Stimulated activated CD8-positive, alpha-beta memory T cell treated with anti-CD3 and anti-CD28 coated beads, Interleukin-7, amount 100 ng/mL, for 4 hours (primary cell): ENCODE results near the gene PVALEF.

Source experiments
- DNase-seq, 2 donors: peaks; one replicate each; pipeline ENCODE4 v3.0.0-alpha.2; 2020; ENCODE audit warnings: low read depth in 2 of 2

PVALEF gene

GRCh38 chr17:81161972-81162371, 3.3 kb upstream of the PVALEF start:
- no peak for DNase-seq

DNA sequence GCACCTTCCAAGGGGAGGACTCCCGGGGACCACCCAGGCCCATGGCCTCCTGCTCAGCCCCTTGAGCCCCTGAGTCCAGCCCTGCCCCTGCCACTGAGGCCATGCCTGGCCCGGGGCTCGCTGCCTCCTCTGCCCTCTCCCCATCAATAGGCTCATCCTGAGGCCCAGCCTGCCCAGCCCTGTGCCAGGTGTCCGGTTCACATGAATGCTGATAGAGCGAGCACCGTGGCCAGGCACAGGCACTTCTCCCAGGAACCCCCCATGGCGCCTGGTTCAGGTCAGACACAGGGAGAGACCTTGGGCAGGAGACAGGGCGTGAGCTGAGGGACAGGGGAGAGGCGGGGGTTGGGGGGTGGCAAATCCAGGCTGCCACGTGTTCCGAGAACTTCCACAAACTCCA, 2.8 kb upstream of the PVALEF start:
- no peak for DNase-seq

- no peak for DNase-seq
These were observed 2.1 kb upstream of the PVALEF start for GRCh38 chr17:81163051-81163695.

DNA sequence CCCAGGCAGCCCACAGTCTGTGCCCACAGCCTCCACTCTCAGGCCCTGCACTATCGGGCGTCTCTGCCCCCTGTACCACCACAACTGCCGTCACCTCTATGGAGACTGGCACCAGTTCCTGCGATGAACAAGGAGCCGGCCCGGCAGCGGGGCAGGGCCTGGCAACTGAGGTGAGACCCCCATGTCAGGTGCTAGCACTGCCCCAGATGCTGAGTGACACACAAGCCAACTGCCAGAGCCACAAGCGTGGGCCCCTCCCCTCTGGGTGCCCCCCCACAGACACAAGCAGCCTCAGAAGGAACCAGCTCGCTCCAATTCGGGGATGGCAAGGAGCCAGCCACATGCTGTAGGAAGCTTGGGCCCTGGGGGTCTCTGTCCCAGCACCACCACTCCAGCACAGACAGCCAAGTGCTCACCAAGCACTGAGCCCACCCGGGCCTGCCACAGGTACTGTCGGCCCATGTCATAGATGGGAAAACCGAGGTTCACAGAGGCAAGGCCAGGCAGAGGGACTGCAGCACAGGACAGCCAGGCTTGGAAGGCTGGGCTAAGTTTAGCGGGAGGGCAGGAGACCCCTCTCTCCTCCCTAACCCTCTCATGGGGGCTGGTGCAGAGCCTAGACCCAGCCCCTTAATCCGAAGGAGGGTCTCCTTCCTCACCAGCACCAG, 1.5 kb upstream of the PVALEF start:
- no peak for DNase-seq

DNA sequence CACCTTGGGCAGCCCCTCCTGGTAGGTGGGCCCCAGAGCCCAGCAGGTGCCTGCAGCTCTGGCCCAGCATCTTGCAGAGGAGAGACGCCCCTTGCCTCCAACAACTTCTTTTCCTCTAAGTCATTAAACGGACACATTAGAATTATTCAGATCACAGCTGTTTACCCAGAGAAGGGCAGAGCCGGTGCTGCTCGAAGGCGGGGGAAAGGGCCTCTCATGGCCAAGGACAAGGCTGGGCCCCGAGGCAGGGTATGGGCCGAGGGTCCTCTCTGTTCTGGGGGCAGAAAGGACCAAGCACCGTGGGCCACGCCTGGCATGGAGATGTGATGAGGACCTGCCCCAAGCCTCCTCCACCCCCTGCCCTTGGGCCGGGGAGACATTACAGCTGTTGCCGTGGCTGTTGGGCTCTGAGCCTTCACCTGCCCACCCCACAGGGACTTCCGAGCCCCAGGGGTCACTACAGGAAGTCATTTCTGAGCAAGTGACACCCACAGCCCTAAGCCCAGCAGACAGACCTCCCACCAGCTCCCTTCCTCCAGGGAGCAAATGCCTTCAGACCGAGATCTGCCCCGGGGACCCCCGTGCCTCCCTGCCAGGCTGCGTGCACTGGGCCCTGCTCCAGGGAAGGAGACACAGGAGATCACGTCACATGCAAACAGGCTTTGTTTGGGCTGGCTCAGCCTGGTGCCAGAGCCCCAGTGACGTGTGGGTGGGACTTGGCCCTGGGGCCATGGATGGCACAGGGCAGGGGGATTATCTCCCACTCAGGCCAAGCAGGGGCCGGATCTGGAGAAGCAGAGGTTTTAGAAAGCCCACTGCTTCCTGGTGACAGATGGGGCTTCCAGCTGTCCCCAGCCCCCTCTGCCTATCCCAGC, 699 bp upstream of the PVALEF start:
- no peak for DNase-seq

- no peak for DNase-seq
These were observed 756 bp downstream of the PVALEF start, which contains the start of gene AATK for GRCh38 chr17:81166033-81166492. Gene AATK, minus strand, starts transcription at chr17:81166221. Its CDS starts 229 bp downstream, at chr17:81165992.

- no peak for DNase-seq
These were observed 1.9 kb downstream of the PVALEF start for GRCh38 chr17:81167194-81167524.

- DNase-seq, result no peak
These were observed 2.3 kb downstream of the PVALEF start for GRCh38 chr17:81167638-81168037.

- DNase-seq, result no peak
These were observed 4.6 kb downstream of the PVALEF start for GRCh38 chr17:81169870-81170309.

DNA sequence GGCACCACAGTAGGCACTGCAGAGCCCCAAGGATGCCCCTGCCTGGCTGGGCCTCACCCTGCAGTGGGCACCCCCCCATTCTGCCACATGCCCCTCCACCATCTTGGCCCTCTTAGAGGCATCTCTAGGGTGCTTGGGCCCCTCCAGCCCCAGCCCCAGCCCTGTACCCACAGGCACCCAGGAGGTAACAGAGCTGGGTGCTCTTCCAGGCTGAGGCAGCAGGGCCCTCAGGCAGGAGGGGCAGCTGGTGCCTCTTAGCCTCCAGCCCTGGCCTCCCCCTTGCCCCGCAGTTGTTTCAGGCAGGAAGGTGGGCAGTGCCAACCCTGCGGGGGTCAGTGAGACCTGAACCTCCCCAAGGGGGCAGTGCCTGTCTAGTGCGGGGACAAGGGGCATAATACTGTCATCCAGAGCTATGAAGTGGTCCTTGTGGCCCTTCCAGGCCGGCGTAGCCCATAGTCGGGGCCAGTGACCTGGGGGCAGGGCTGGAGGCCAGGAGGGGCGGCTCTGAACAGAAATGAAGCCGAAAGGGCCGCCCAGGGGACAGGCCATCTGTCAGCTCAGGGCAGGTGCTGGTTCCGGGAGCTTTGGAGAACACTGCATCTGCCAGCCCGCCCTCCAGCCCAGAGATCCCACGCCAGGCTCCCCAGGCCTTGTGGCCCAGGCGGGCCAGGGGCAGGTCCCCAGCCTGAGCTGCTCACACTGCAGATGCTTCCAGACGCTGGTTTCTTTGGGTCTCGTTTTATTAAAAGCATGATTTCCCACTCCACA, 5.6 kb downstream of the PVALEF start:
- no peak for DNase-seq

DNA sequence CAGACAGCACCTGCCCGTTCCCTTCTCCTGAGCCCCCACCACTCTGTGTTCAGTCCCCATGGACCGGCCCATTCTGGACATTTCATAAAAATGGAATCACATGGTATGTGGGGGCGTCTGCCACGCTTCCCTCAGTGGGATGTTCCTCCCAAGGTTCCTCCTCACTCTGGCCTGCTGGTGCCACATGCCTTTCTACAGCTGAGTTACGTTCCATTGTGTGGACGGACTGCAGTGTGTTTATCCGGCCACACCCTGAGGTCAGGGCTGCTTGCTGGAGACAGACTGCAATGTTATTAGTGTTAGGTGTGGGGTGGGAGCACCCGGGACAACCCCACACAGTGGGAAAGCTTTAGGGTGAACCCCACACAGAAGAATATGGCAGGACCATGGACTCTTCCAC, 6.6 kb downstream of the PVALEF start:
- no peak for DNase-seq

- DNase-seq, result no peak
These were observed 7.9 kb downstream of the PVALEF start for GRCh38 chr17:81173052-81173761.

- DNase-seq, result no peak
These were observed 8.5 kb downstream of the PVALEF start for GRCh38 chr17:81173762-81174155.

GRCh38 chr17:81176666-81177065, 11.4 kb downstream of the PVALEF start:
- DNase-seq, result no peak

DNA sequence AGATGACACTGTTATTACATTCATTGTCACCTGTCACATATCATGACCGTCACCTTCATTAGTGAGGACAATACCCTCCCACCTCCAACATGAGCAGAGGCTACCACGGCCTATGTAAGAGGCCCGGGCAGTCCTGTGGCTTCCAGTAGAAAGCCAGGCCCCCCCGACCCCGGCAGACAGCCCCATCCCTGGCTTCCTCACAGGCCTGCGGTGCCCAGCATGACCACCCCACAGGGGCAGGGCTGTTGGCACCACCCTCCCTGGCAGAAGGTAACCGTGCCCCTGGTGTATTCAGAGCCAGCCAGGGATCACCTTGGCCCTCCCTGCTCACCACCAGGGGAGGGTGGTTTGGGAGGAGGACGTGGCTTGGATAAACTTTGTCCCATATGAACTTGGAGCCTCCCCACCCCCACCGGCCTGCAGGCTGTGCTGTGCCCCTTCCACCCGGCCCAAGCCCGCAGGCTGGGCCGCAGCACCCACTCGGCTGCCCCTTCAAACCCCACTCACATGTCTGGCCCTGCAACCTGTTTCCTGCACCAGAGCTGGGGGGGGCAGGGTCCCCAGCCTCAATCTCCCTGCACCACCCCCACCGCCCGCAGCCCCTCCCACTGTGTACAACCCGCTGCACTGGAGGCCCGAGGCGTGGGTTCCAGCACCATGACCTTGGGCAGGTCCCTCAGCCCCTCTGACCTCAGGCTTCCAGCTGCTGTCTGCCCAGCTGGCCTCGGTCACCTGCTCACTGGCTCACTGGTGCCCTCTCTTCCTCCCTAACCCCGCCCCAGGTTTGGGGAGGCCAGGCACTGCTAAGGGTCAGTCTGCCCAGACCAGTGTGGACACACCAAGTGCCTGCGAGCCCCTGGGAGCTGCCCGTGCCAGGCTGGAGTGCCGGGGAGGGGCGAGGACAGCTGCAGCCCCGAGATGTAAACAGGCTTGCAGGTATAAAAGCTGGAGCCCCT, 13.1 kb downstream of the PVALEF start:
- no peak for DNase-seq

DNA sequence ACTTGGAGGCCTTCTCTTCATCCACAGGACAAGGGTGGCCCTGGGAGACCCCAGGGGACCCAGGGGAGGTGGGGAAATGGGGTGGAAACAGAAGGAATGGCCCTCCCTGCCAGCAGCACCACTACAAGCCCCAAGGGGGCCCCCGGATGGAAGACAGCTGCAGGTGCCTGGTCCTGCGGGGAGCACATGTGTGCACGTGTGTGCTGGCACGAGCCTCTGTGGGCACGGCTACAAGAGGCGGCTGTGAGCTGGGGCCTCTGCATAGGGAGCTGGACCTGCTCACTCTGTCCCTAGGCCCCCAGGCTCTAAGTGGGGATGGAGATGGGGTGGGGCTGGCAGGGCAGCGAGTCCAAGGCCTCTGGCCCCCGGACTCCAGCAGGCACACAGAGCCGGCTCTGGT, 13.9 kb downstream of the PVALEF start:
- no peak for DNase-seq

DNA sequence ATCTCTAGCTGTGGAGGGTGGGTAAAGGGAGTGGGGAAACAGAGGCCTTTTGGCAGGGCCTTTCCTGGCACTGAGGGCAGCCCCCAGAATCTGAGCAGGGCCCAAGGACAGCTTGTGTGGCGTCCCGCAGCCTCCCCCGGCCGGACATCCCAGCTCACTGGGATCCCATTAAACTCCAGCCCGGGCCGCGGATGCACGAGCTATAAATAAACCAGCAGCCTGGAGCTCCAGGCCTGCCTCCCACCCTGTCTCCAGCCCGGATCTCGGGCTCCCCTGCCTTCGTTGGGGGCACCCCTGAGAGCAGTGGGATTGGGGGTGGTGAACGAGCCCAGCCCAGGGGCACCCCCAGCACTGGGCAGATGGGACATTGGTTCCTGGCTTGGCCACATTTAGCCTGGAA, 14.6 kb downstream of the PVALEF start:
- no peak for DNase-seq

DNA sequence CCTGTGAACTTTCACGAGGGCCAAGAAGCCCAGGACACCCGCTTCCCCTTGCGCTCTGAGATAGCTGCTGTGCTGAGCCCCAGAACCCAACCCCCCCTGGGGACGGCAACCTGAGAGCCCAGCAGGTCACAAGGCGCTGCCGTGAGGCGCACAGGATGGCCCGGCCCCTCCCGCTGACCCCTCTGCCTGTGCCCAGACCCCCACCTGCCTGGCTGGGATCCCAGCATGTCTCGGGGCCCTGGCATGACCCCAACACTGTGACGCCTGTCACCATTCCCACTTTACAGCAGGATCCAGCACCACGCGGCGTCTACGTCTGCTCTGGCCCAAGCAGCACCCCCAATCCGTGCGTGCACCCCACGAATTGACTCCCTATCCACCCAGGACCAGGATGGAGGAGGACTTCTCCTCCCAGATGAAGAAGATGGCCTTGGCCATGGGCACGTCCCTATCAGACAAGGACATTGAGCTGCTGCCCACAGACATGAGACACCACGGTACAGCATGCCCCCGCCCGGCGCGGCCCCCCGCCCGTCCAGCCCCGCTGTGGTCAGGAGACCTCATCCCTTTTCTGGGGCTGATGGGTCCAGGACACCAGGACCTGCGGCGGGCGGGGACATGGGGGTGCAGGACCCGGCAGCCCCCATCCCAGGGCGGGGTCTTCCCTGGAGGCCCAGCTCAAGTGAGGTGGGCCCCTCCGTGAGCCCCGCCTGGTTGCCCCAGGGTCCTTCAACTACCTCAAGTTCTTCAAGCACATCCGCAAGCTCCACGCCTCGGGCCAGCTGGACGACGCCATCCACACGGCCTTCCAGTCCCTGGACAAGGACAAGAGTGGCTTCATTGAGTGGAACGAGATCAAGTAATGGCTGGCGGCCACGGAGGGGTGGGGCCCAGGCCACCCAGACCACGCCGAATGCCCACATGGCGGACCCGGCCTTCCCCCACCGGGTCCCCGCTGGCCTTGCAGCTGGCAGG, 15.8 kb downstream of the PVALEF start:
- DNase-seq, result no peak

GRCh38 chr17:81181811-81182185, 16.5 kb downstream of the PVALEF start:
- no peak for DNase-seq
